GM12878 (cell line): ENCODE data around the gene OR7G3. TPM values are rescaled to one million over a fixed set of nuclear protein-coding genes. Genes with fewer than 3 reads are reported as not detected.

ENCODE experiments used
- ATAC-seq: fragments of 200-7000 bp; cut with Tn5 transposase; 3 replicates; pipeline ENCODE4 v1.9.1; 2020; ENCODE audit warnings: mild to moderate bottlenecking, moderate library complexity
- BruUV-seq: library from RNA; stranded (reverse); fragments of 400-500 nt; replicated peaks from 2 replicates; lab custom pipeline; 2021; lab: Mats Ljungman, UMichigan
- CTCF ChIA-PET: fragments of 300-600 bp; sonication (Branson Sonifier 250); formaldehyde crosslinking; extraction: SDS; loops from one replicate; lab custom pipeline; 2021; ENCODE audit warnings: inconsistent platforms; lab: Yijun Ruan, JAX
- POLR2A ChIA-PET: fragments of 350-600 bp; formaldehyde crosslinking; extraction: SDS; loops from one replicate; lab custom pipeline; 2021; ENCODE audit warnings: inconsistent platforms; lab: Charles Lee
- RAD21 ChIA-PET: fragments of 300-600 bp; sonication (Branson Sonifier 250); formaldehyde crosslinking; loops from one replicate; lab custom pipeline; 2023; ENCODE audit warnings: antibody characterized with exemption; ENCODE audit not compliant: unreplicated experiment; lab: Charles Lee
- SMC1A ChIA-PET: fragments of 300-600 bp; sonication (Branson Sonifier 250); formaldehyde crosslinking; loops from one replicate; lab custom pipeline; 2023; ENCODE audit not compliant: unreplicated experiment, uncharacterized antibody; lab: Charles Lee
- DNase-seq: peaks from one replicate; pipeline ENCODE4 v3.0.0-alpha.2; 2011; ENCODE audit warnings: low read depth, low spot score
- FAIRE-seq: peaks from 3 replicates; lab custom pipeline; 2011; peaks lifted over from hg19 to GRCh38; lab: Jason Lieb, UNC
- H2AFZ ChIP-seq: 2 replicates; pipeline ENCODE4 v1.6.0; 2011; ENCODE audit warnings: low read depth, low read length, control low read depth; ENCODE audit not compliant: control insufficient read depth
- H3K27ac ChIP-seq: 2 replicates; pipeline ENCODE4 v1.5.1; 2011; ENCODE audit warnings: control low read depth; ENCODE audit not compliant: control insufficient read depth, insufficient read depth
- H3K27me3 ChIP-seq, 2 experiments: replicated peaks in 1 of 2; 2 replicates each; pipeline versions ENCODE4 v1.6.0 to v1.6.1; 2011; ENCODE audit warnings: low read length in 1 of 2; ENCODE audit not compliant: control insufficient read depth in 2 of 2, insufficient read depth in 2 of 2
- H3K36me3 ChIP-seq, 2 experiments: 2 replicates each; pipeline ENCODE4 v1.5.1; 2011; ENCODE audit warnings: low read length in 1 of 2; ENCODE audit not compliant: control insufficient read depth in 2 of 2, insufficient read depth in 2 of 2
- H3K4me1 ChIP-seq: 2 replicates; pipeline ENCODE4 v1.6.1; 2011; ENCODE audit warnings: mild to moderate bottlenecking, low read length, moderate library complexity, mixed read lengths; ENCODE audit not compliant: control insufficient read depth, insufficient read depth
- H3K4me2 ChIP-seq: 2 replicates; pipeline ENCODE4 v1.6.0; 2011; ENCODE audit warnings: control low read depth; ENCODE audit not compliant: control insufficient read depth, insufficient read depth
- H3K4me3 ChIP-seq: fragments of 200-600 bp; sonication (generic); 2 replicates; pipeline ENCODE4 v1.5.1; 2016
- H3K79me2 ChIP-seq: 2 replicates; pipeline ENCODE4 v1.6.0; 2011; ENCODE audit warnings: low read length; ENCODE audit not compliant: control insufficient read depth, insufficient read depth
- H3K9ac ChIP-seq: 2 replicates; pipeline ENCODE4 v1.8.0; 2011; ENCODE audit warnings: low read length, control low read depth, mixed read lengths; ENCODE audit not compliant: control insufficient read depth, insufficient read depth
- H3K9me3 ChIP-seq: replicated peaks from 3 replicates; pipeline ENCODE4 v1.5.1; 2011; ENCODE audit warnings: mild to moderate bottlenecking, low read length; ENCODE audit not compliant: control insufficient read depth, insufficient read depth
- H4K20me1 ChIP-seq: 2 replicates; pipeline ENCODE4 v1.6.0; 2011; ENCODE audit not compliant: control insufficient read depth, insufficient read depth
- ATF7 ChIP-seq: fragments of 450-650 bp; IDR thresholded peaks from 2 replicates; pipeline ENCODE4 v1.6.1; 2016; ENCODE audit warnings: low read depth, mild to moderate bottlenecking
- BACH1 ChIP-seq: fragments of 450-650 bp; IDR thresholded peaks from 2 replicates; pipeline ENCODE4 v1.6.1; 2017; ENCODE audit warnings: mild to moderate bottlenecking, borderline replicate concordance
- BHLHE40 ChIP-seq, 2 experiments: fragments of 450-650 bp in 1 of 2; IDR thresholded peaks; 2 replicates each; pipeline ENCODE4 v1.6.1; 2011 to 2017; ENCODE audit warnings: low read depth in 2 of 2, borderline replicate concordance in 1 of 2, improper control_type of control experiment in 1 of 2, low read length in 1 of 2, mild to moderate bottlenecking in 1 of 2
- CEBPZ ChIP-seq: fragments of 150-350 bp; IDR thresholded peaks from 2 replicates; pipeline ENCODE4 v1.6.1; 2016; ENCODE audit warnings: low read depth, low read length
- HSF1 ChIP-seq: fragments of 150-350 bp; IDR thresholded peaks from 2 replicates; pipeline ENCODE4 v1.6.1; 2014; ENCODE audit warnings: mild to moderate bottlenecking, low read depth, low read length
- IKZF2 ChIP-seq, 2 experiments: fragments of 450-650 bp; IDR thresholded peaks; 2 replicates each; pipeline ENCODE4 v1.6.1; 2017; ENCODE audit warnings: mild to moderate bottlenecking in 2 of 2, moderate library complexity in 2 of 2
- POLR2AphosphoS2 ChIP-seq: IDR thresholded peaks from 2 replicates; pipeline ENCODE4 v1.6.1; 2011; ENCODE audit warnings: low read depth, mild to moderate bottlenecking, low read length, improper control_type of control experiment, moderate library complexity
- SIN3A ChIP-seq: IDR thresholded peaks from 2 replicates; pipeline ENCODE4 v1.6.1; 2012; ENCODE audit warnings: low read depth, low read length, improper control_type of control experiment
- TBL1XR1 ChIP-seq: IDR thresholded peaks from 2 replicates; pipeline ENCODE4 v1.6.1; 2012; ENCODE audit warnings: low read depth, low read length, improper control_type of control experiment
- ZNF274 ChIP-seq: IDR thresholded peaks from one replicate; pipeline ENCODE4 v1.8.0; 2011; ENCODE audit not compliant: insufficient read length, insufficient read depth
- WGBS: methylation state at CpG from one replicate; pipeline ENCODE4 v1.1.6; 2016; ENCODE audit warnings: low lambda C conversion rate; ENCODE audit not compliant: insufficient replicate concordance, insufficient coverage; ENCODE audit errors: missing lambda C conversion rate; 5-methylcytosine and 5-hydroxymethylcytosine counted together
- in situ Hi-C: fragments of 300-500 bp; cut with MboI; formaldehyde crosslinking; loops from 9 replicates; pipeline ENCODE4 v1.14.3; 2018; ENCODE audit warnings: mixed read lengths
- intact Hi-C: fragments of 100-400 bp; cut with micrococcal nuclease; formaldehyde crosslinking; loops from one replicate; pipeline ENCODE4 v1.14.2; 2022; ENCODE audit not compliant: unreplicated experiment
- polyA plus RNA-seq, 11 experiments: library from polyadenylated mRNA; depleted of rRNA in 4 of 11; unstranded in 6 of 11; stranded (reverse) in 5 of 11; fragments of >200 nt; fragmentation: Nextera tagmentation in 4 of 11; fragmentation: Illumina TruSeq in 1 of 11; extraction: Ambion mirVana in 4 of 11; extraction: Trizol in 1 of 11; gene quantifications; 1 replicate in 1 of 11; 2 replicates in 10 of 11; pipeline versions ENCODE4 v1.2.1 to v1.2.3, GENCODE V29; 2011 to 2016; ENCODE audit warnings: inconsistent platforms in 2 of 11, missing spikeins in 2 of 11, low read depth in 1 of 11
- total RNA-seq, 4 experiments: library from RNA; depleted of rRNA in 3 of 4; stranded (reverse); fragments of >200 nt in 3 of 4; fragmentation: Illumina TruSeq in 1 of 4; extraction: Trizol in 1 of 4; gene quantifications; 2 replicates each; pipeline versions ENCODE4 v1.2.1 to v1.2.3, GENCODE V29; 2013 to 2021
- TF ChIP-seq, protein P1 (sequence below): IDR thresholded peaks from 2 replicates; pipeline ENCODE4 v1.6.1; 2012; ENCODE audit warnings: mild to moderate bottlenecking, low read depth, low read length
- TF ChIP-seq, protein P2 (sequence below): fragments of 450-650 bp; IDR thresholded peaks from 2 replicates; pipeline ENCODE4 v1.6.1; 2017; ENCODE audit warnings: mild to moderate bottlenecking, low read depth, inconsistent platforms; ENCODE audit not compliant: poor library complexity, severe bottlenecking

OR7G3 gene
- total and polyA plus RNA-seq, 10 of the 15 experiments (the other 5 are each of a cell fraction or from before 2014, with no cell fraction given), result not detected

DNA sequence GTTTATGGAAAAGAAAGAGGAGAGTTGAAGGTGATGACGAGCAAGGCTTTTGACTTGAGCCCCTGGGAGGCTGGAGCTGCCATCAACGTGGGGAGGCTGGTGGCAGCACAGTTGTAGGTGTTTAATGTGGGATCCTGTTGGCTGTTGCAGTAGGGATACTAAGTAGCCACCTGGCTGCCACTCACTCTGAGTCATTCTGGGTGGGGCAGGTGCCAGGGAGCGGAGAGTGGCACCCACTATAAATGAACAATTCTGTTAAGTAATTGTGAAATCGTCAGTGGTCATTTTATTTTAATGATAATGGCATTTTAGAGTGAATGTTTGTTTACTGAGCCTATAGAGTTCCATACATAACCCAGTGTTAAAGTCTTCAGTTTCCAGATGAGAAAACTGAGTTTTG, 23.2 kb upstream of the OR7G3 start:
- no TSS peak for BruUV-seq
- Histone ChIP-seq H3K36me3 (peaks cover 9 to 31% of the 10 kb centered on the region in 2 experiments), H3K4me1 (no peaks in the 10 kb centered on the region), H2AFZ (no peak overlapping the region), H3K4me3 (no peak overlapping the region), H3K27me3 (no peaks in the 10 kb centered on the region), H3K9ac (no peak overlapping the region), H3K4me2 (no peak overlapping the region), H3K9me3 (peaks cover 45% of the 10 kb centered on the region), H3K27ac (no peak overlapping the region), H4K20me1 (peaks cover 2% of the 10 kb centered on the region; the same call in 1 of the 2 replicates), H3K79me2 (peaks cover 37% of the 10 kb centered on the region)
- ATAC-seq (no peak), FAIRE-seq (no peak), DNase-seq (no peak)
- in situ Hi-C loops (loop anchor here (25.0 kb wide), 1 partner anchor 1087 kb away; the partner anchor contains the start of gene S1PR2), intact Hi-C loops (no loop called here)
- ChIA-PET RAD21 (no interaction called here), SMC1A (no interaction called here), POLR2A (no interaction called here), CTCF (no interaction called here)
- 73% methylated on average over 4 of the region's 4 CpGs for WGBS
- TF ChIP-seq BACH1 (no peak), SIN3A (no peak), IKZF2 (IDR thresholded peaks at IDR 0.05) (no peak), BHLHE40 (IDR thresholded peaks at IDR 0.05; ENCODE audit: borderline replicate concordance in 1 of 2, low read depth in 2 of 2, low read length in 1 of 2) (no peak), ATF7 (no peak), POLR2AphosphoS2 (no peak), TBL1XR1 (no peak), CEBPZ (no peak), ZNF274 (no peak), HSF1 (no peak)
- TF ChIP-seq, protein P1, sequence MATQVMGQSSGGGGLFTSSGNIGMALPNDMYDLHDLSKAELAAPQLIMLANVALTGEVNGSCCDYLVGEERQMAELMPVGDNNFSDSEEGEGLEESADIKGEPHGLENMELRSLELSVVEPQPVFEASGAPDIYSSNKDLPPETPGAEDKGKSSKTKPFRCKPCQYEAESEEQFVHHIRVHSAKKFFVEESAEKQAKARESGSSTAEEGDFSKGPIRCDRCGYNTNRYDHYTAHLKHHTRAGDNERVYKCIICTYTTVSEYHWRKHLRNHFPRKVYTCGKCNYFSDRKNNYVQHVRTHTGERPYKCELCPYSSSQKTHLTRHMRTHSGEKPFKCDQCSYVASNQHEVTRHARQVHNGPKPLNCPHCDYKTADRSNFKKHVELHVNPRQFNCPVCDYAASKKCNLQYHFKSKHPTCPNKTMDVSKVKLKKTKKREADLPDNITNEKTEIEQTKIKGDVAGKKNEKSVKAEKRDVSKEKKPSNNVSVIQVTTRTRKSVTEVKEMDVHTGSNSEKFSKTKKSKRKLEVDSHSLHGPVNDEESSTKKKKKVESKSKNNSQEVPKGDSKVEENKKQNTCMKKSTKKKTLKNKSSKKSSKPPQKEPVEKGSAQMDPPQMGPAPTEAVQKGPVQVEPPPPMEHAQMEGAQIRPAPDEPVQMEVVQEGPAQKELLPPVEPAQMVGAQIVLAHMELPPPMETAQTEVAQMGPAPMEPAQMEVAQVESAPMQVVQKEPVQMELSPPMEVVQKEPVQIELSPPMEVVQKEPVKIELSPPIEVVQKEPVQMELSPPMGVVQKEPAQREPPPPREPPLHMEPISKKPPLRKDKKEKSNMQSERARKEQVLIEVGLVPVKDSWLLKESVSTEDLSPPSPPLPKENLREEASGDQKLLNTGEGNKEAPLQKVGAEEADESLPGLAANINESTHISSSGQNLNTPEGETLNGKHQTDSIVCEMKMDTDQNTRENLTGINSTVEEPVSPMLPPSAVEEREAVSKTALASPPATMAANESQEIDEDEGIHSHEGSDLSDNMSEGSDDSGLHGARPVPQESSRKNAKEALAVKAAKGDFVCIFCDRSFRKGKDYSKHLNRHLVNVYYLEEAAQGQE, result no peak
- TF ChIP-seq, protein P2, sequence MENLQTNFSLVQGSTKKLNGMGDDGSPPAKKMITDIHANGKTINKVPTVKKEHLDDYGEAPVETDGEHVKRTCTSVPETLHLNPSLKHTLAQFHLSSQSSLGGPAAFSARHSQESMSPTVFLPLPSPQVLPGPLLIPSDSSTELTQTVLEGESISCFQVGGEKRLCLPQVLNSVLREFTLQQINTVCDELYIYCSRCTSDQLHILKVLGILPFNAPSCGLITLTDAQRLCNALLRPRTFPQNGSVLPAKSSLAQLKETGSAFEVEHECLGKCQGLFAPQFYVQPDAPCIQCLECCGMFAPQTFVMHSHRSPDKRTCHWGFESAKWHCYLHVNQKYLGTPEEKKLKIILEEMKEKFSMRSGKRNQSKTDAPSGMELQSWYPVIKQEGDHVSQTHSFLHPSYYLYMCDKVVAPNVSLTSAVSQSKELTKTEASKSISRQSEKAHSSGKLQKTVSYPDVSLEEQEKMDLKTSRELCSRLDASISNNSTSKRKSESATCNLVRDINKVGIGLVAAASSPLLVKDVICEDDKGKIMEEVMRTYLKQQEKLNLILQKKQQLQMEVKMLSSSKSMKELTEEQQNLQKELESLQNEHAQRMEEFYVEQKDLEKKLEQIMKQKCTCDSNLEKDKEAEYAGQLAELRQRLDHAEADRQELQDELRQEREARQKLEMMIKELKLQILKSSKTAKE, result no peak
